HG03159 (cell line): ENCODE measurements around the gene BBS10.
A peak's percentile ranks its signal among the peaks of the same experiment; 100 is the strongest.
"Not testable (repeated sequence)": the region's sequence is repeated elsewhere in the genome, so short reads cannot be mapped to it uniquely, and the experiment has no call there.

Experiments used
- ATAC-seq: cut with Tn5 transposase; IDR thresholded peaks from one replicate; pipeline ENCODE4 v1.9.1; 2021; ENCODE audit warnings: mild to moderate bottlenecking, moderate library complexity; ENCODE audit not compliant: unreplicated experiment

Gene BBS10

DNA sequence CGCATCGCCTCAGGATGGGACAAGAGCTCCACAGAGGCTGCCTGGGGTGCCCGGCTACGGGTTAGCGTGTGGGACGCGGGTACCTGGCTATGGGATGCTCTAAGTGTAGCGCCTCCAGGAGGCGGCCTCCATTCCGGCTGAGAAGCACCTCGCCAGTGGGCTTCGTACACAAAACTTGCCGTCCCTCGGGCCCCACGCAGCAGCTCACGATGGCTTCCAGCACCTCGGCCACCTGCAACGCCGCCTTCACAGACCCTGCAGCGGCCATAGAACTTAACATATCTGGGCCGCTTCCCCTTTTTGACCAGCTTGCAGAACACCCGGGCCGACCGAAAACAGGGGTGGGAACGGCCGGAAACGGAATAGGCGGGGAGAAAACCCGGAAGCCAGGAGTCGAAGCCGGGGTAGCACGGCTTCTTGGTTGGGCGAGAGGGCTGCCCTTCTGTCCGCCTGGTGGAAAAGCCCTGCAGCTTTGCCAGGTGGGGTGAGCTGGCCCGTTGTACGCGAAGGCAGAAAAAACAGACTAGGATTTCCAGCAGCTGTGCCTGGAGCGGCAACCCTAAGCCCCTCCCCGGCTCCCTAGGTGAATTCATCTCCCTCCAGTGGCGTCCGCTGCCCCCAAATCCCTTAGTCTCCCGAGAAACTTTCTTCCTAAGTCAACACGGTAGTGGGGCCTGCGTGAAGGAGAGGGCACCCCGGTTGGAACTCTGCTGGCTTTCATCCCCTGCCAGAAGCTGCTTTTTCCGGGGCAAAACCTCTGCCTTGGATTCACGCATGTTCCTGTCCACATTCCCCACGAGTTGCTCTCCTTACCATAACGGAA lies at the start of gene BBS10:
BBS10 (minus strand) TSS at position 337 of the 823 bp plus-strand sequence; CDS start at position 280, 57 bp downstream.
- ATAC-seq: peak; percentile 98

DNA sequence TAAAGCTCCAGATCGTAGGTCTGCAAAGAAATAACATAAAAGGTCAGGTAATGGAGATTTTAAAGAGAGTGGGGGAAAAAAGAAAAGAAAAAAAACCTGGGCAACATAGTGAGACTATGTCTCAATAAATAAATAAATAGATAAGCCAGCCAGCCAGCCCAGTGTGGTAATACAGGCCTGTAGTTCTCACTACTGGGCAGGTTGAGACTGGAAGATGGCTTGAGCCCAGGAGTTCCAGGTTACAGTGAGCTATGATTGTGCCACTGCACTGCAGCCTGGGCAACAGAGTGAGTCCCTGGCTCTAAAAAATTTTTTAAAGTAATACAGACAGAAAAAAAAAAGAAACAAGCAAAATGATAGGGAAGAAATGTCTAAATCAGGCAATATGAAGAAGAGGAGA lies 43.2 kb upstream of the BBS10 start:
- ATAC-seq: no peak

DNA sequence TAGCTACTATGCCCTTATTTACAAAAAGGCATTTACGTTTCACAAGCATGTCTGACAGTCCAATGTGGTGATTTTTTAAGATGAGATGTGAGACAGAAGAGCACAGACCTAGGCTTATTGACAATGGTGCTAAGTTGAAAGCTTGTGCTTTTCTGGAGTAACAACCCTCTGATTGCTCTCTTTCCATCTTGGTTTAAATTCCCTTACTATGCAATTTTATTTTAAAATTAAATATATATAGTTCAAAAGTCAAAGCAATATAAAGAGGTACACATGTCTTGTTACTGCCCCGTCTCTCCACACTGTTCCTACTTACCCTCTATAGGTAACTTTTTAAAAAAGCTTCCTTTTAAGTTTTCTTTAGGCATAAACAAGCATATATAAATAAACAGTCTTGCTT lies 39.4 kb upstream of the BBS10 start:
- no peak for ATAC-seq

DNA sequence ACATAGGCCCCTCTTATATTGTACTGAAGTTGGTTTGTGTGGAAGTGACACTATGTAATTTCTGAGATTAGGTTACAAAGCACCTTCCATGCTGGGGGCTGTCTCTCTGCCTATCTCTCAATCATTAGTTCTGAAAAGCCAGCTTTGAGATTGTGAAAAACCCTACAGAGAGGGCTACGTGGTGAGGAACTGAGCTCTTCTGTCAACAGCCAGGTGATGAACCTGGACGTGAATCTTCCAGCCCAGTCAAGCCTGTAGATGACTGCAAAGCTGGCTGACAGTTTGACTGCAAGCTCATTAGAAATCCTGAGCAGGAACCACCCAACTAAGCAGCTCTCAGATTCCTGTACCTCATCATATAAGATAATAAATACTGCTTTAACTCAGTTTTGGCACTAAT lies 36.3 kb upstream of the BBS10 start:
- ATAC-seq: no peak

DNA sequence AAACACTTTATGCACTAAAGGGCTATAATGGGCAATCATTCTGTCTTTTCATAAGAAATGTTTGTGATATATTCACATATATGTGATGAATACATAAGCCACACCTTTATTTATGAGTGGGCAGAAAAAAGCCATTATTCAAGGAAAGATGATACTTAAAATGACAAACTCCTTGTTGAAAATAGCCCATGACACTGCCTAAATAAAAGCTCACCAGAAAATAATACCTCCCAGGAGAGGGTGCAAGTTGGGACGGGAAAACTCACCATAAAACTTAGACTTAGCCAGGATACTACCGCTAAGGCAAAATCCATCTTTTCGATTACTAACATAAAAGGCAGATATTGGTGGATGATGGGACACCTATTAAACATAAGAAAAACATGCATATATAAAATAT lies 35.8 kb upstream of the BBS10 start:
- ATAC-seq: no peak

DNA sequence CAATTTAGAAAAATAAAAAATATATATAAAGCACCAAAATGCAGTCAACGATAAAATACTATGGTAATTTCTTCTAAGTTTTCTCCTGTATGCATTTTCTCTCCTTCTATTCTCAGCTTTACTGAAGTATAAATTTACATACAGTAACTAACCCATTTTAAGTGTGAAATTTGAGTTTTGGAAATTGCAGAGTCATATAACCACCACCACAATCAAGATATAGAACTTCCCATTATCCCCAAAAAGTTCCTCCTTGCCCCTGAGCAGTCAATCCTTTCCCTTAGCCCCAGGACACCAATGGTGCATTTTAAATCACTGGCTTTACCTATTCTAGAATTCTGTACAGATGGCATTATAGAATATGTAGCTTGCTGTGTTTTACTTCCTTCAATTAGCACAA lies 31.0 kb upstream of the BBS10 start:
- ATAC-seq: no peak

DNA sequence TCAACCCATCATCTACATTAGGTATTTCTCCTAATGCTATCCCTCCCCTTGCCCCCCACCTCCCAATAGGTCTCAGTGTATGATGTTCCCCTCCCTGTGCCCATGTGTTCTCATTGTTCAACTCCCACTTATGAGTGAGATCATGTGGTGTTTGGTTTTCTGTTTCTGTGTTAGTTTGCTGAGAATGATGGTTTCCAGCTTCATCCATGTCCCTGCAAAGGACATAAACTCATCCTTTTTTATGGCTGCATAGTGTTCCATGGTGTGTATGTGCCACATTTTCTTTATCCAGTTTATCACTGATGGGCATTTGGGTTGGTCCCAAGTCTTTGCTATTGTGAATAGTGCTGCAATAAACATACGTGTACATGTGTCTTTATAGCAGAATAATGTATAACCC lies 28.7 kb upstream of the BBS10 start:
- not testable (repeated sequence) for ATAC-seq

DNA sequence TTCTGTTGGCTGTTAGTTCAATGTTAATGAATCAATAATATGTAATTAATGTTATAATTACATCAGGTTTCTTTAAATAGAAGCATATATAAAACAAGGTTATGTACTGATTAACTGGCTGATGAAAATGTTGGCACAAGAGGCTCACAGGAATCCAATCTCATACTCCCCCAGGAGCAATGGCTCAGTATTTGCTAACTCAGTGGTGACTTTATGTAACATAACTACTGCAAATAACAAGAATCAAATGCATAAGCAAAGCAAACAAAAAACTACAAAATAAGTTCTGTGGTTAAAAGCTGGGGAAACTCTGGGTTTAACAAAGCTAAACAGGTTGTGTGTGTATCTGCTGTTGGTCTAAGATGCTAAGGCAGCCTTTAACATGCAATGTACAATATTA lies 27.7 kb upstream of the BBS10 start:
- ATAC-seq: no peak

DNA sequence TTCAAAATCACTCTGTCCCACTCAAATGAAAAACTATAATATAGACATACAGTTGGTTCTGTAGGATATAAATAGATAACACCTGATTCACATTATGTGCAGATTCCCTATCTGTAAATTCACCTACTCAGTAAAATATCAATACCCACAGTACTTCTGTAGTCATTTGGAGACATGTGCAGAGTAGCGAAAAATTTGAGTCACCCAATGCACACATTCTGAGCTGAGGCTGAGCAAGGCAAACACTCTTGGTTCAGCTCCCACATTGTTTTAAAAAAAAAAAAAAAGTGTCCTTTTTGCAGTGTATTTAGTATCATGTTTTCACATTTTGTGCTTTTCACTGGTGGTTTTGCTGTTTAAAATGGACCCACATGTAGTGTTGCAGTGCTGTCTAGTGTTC lies 27.3 kb upstream of the BBS10 start:
- no peak for ATAC-seq

DNA sequence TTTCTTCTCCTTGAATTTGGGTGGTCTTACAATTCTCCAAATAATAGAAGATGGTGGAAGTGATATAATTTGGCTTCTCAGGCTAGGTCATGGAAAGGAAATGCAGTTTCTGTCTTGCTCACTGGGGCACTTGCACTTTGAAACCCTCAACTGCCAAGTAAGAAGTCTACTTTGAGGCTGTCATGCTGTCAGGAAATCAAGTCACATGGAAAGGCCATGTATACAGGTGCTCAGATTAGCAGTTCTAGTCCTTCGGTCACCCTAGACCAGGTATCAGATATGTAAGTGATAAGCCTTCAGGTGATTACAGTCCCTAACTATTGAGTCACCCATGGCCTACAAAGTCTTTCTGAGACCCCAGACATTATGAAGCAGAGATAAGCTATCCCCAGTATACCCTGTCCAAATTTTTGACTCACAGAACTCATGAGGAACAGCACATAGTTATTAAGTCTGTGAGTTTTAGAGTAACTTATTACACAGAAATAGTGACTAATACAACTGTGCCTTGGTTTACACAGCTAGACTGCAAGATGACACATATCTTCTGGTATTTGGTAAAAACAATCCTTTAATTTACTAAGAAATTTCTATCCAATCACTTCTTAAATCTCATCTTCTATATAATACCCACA lies 26.3 kb upstream of the BBS10 start:
- no peak for ATAC-seq

DNA sequence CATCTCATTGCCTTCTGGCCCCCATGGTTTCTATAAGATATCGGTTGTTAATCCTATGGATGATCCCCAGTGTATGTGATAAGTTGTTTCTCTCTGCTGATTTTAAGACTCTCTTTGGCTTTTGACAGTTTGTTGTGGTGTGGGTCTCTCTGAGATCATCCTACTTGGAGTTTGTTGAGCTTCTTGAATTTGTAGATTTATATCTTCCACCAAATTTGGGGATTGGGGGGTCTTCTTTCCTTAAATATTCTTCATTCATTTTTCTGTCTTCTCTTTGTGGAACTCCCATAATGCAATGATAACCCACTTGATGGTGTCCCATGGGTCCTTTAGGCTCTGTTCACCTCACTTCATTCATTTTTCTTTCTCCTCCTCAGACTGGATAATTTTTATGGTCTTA lies 20.0 kb upstream of the BBS10 start:
- no peak for ATAC-seq

DNA sequence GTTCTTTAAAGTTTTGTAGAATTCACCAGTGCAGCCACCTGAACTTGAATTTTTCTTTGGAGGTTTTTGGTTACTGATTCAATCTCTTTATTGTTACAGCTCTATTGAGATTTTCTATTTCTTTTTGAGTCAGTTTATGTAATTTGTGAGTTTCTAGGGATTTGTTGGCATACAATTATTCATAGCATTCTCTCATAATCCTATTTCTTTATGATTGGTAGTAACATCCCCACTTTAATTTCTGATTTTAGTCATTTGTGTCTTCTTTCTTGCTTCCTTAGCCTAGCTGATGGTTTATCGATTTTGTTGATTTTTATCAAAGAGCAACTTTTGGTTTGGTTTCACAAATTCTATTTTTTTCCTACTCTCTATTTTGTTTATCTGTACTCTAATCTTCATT lies 17.9 kb upstream of the BBS10 start:
- ATAC-seq: no peak

DNA sequence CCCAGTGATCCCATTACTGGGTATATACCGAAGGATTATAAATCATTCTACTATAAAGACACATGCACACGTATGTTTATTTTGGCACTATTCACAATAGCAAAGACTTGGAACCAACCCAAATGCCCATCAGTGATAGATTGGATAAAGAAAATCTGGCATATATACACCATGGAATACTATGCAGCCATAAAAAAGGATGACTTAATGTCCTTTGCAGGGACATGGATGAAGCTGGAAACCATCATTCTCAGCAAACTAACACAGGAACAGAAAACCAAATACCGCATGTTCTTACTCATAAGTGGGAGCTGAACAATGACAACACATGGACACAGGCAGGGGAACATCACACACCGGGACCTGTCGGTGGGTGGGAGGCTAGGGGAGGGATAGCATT lies 15.9 kb upstream of the BBS10 start:
- not testable (repeated sequence) for ATAC-seq

DNA sequence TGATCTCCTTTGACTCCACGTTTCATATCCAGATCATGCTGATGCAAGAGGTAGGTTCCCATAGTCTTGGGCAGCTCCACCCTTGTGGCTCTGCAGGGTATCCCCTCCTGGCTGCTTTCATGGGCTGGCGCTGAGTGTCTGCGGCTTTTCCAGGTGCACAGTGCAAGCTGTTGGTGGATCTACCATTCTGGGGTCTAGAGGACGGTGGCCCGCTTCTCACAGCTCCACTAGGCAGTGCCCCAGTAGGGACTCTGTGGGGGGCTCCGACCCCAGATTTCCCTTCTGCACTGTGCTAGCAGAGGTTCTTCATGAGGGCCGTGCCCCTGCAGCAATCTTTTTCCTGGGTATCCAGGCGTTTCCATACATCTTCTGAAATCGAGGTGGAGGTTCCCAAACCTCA lies 12.1 kb upstream of the BBS10 start:
- ATAC-seq: no peak

DNA sequence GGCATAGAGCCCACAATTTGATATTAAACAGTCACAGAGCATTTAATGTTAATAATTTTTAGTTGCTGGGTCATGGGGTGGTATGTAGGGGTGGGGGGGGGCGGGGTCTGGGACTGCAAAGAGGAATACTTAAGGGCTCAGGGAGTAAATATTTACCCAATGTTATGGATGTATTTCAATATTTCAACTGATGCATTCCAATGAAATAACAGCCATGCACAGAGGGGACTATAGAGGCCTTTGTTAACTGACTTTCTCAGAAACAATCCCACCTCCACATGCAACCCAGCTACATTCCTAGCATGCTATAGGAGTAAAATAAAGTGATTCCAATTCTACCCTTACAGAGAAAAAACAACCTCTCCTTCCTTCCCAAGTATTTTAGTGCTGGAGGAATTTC lies 7.9 kb upstream of the BBS10 start:
- no peak for ATAC-seq

DNA sequence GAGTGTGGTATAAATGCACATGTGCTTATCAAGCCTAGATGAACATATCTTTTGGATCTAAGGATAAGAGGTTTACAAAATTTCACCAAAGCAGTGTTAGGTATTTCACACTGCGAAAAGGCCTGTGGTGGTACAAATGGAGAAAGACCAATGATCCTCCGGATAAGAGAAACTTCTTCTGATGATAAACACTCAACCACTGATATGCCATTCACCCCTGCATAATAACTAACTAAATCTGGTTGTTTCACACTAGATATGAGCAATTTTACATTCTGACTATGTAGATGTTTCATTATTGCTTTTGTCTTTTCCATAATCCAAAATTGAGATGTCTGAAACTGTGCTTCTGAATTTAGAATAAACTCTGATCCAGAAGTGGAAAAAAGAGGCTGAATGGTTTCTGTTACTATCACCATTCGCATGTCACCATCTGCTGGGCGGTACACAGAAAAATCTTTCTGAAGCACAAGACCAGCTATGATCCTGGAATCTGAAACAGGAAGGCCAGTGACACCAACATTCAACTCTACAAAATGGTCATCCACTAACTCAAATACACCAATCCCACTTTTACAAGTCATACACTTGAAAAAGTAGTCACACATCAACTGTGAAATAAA lies 1.3 kb downstream of the BBS10 start:
- no peak for ATAC-seq

DNA sequence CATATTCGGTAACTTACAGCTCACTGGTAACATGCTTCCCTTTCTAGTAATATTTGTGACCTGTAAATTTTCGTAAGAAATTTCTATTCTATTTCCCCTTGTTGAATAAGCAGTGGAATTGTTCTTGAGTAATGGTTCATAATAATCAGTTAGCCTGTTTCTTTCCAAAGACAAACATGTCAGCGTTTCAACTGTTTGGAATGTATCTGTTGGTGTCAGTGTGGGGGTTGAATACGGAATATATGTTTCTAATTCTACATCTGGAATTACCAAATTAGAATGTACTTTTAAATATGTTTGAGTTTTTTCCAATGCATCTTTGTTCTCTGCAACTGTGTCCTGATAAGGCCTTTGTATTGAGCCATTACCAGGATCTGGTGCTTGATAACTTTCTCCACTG lies 2.0 kb downstream of the BBS10 start:
- no peak for ATAC-seq

DNA sequence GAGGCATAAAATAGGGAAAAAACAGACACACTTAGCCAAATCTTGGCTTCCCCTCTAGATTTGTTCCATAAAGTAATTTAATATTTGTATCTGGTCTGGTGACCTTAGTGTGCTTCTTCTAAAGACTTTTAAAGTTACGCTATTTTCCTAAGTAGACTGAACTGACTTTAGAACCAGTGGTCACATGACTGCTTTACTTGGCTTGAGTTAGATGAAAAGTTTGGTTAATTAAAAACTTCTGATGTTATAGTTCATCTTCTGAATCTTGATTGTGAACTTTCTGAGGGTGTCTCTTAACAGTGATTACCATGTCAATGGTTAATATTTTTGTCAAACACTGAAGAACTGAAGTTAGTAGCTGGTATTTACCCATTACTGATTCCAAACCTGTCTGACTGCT lies 2.6 kb downstream of the BBS10 start:
- no peak for ATAC-seq

DNA sequence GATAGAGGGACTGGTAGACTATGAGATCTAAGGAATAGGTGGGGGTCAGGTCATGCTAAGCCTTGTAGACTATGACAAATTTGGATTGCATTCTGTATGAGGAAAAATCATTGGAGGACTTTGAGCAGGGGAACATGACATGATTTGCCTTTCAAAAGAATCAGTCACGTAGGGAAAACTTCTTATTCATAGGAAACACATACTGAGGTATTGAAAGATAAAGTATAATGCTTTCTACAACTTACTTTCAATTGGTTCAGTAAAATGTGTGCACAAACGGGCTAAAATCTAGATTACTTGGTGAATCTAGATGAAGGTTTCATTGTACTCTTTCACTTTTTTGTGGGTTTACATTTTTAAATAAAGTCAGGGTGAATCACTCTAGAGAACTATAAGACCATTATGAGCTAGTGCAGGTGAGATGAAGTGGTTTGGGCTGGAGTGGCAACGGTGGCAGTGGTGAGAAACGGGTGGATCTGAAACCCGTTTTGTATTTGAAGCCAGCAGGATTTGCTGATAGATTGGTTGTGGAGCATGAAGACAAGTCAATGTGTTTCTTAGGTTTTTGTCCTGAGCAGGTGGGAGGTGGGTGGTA lies 6.7 kb downstream of the BBS10 start:
- ATAC-seq: no peak

DNA sequence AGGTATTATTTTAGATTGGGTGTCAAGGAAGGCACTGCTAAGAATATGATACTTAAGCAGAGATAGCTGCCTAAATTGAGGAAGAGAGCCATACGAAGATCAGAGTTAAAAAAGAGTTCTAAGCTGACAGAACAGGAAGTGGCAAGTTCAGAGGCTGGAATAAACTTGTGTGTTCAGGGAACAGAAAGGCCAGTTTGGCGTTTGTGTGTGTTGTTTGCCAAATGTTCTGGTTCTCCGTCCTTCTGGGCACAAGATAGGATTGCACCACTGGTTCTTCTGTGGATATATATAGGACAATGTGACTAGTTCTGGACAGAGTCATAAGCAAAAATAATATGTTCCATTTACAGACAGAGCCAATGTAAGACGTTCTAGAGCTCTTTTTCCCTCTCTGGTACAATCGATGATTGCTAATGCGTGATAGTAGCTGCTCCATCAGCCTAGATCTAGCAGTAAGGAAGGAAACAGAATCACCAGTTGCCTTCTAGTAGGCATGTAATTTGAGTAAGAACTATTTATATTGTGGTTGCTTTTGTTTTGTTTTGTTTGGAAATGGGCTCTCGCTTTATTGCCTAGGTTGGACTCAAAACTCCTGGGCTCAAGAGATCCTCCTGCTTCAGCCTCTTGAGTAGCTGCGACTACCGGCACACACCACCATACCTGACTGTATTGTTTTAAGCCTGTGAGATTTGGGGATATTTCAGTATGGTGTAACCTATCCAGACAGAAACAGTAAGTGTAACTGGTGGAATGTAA lies 7.4 kb downstream of the BBS10 start:
- ATAC-seq: no peak

DNA sequence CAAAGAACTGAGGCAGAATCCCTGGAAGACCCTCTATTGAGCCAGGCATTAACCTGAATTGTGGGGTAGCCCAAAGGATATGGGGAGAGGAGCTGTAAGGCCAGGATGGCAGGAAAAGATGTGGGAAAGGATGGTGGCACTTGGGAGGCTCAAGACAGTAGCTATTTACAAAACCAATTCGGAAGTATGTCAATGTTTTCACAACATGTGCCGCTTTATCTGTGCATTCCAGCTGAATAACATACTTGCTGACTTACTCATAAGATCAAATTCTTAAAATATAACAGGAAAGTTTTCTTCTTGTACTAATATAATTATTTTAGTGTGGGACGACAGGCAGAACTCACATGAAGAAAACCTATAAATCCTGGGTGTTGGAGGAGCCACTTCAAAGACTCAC lies 10.6 kb downstream of the BBS10 start:
- no peak for ATAC-seq
